Stimulated activated naive CD8-positive, alpha-beta T cell treated with anti-CD3 and anti-CD28 coated beads, Interleukin-15, Interleukin-2, amounts not matched to agents 100 ng/mL and 50 ng/mL, for 24 hours (primary cell): ENCODE data around the gene LMF2.

Source experiments
- H3K27ac Mint-ChIP-seq: one replicate; pipeline ENCODE4 v1.8.0; 2021; ENCODE audit warnings: mild to moderate bottlenecking, mixed read lengths
- H3K27me3 Mint-ChIP-seq: one replicate; pipeline ENCODE4 v1.8.0; 2021; ENCODE audit warnings: mixed read lengths
- H3K36me3 Mint-ChIP-seq: one replicate; pipeline ENCODE4 v1.8.0; 2021; ENCODE audit warnings: low read depth, mixed read lengths
- H3K4me1 Mint-ChIP-seq: one replicate; pipeline ENCODE4 v1.8.0; 2021; ENCODE audit warnings: low read depth, mixed read lengths
- H3K4me3 Mint-ChIP-seq: one replicate; pipeline ENCODE4 v1.8.0; 2021; ENCODE audit warnings: mild to moderate bottlenecking, mixed read lengths
- H3K9me3 Mint-ChIP-seq: one replicate; pipeline ENCODE4 v1.8.0; 2021; ENCODE audit warnings: mixed read lengths

Gene LMF2

DNA sequence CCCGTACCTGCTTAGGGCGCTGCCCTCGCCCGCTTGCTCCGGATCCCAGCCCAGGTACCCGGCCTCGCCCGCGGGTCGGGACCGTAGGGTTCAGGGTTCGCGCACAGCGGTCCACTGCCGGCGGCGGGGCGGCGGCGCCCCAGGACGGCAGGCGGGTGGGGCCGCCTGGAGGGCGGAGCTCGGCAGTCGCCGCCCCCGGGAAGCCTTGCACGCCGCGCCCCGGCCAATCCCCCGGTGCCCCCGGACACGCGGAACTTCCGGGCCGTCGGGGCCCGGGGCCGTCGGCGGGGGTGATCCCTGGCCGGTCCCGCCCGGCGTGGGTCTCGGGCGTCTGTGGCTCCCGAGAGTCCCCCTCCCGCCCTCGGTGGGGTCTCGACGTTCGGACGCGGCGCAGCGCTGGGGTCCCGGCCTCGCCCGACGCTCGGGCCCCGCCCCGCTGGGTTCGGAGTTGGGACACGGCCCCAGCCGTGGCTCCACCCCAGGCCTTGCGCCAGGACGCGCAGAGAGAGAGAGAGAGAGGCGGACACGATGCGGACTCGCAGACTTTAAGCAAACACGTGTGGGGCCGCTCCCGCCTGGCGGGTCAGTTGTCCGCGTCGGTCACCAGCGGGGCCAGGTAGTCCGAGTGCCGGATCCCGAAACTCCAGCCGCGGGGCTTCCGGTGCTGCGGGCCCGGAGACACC is 22.5 kb upstream of the LMF2 start, which contains the start of gene TYMP:
TYMP (minus strand) TSS at position 116 of the 683 bp plus-strand sequence. CDS start 303 bp downstream, outside the sequence.
- no peaks in the 10 kb centered on the region for H3K27me3 Mint-ChIP-seq
- no peaks in the 10 kb centered on the region for H3K9me3 Mint-ChIP-seq
- peak within 1 kb of the TSS; percentile 92 for H3K4me3 Mint-ChIP-seq
- peaks cover 43% of the 10 kb centered on the region for H3K4me1 Mint-ChIP-seq
- H3K36me3 Mint-ChIP-seq, result peaks cover 15% of the 10 kb centered on the region
- peak within 1 kb of the TSS; percentile 96 for H3K27ac Mint-ChIP-seq

DNA sequence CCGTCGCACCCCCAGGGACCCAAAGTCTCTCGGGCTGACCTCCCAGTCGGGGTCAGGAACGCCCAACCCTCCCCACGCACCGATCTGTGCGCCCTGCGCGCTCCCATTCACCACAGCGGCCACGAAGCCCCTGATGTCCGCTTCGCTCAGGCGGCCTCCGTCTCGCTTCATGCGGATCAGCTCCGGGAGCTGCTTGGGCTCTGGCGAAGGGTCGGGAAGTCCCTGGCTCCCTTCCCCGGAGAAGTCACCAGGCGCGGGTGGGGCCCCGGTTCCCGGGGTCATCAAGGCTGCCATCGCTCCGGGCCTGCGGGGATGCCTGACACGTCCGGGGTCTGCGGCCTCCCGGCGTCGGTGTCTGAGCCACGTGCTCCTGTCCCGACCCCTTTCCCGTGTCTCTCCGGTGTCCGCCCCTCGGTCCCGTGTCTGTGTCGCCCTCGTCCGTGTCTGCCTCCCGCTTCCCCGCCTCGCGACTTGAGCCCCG is 22.0 kb upstream of the LMF2 start:
- peaks cover 45% of the 10 kb centered on the region for H3K4me1 Mint-ChIP-seq
- no peaks in the 10 kb centered on the region for H3K27me3 Mint-ChIP-seq
- H3K36me3 Mint-ChIP-seq, result peaks cover 20% of the 10 kb centered on the region
- no peaks in the 10 kb centered on the region for H3K9me3 Mint-ChIP-seq
- peak overlapping the region; percentile 84 for H3K4me3 Mint-ChIP-seq
- peak overlapping the region; percentile 58 for H3K27ac Mint-ChIP-seq

- no peaks in the 10 kb centered on the region for H3K27me3 Mint-ChIP-seq
- H3K36me3 Mint-ChIP-seq, result peaks cover 23% of the 10 kb centered on the region
- peak overlapping the region; percentile 84 for H3K4me3 Mint-ChIP-seq
- H3K4me1 Mint-ChIP-seq, result peaks cover 41% of the 10 kb centered on the region
- H3K9me3 Mint-ChIP-seq, result no peaks in the 10 kb centered on the region
- H3K27ac Mint-ChIP-seq, result peak overlapping the region; percentile 40
These were observed 21.3 kb upstream of the LMF2 start for GRCh38 chr22:50528682-50529415.

DNA sequence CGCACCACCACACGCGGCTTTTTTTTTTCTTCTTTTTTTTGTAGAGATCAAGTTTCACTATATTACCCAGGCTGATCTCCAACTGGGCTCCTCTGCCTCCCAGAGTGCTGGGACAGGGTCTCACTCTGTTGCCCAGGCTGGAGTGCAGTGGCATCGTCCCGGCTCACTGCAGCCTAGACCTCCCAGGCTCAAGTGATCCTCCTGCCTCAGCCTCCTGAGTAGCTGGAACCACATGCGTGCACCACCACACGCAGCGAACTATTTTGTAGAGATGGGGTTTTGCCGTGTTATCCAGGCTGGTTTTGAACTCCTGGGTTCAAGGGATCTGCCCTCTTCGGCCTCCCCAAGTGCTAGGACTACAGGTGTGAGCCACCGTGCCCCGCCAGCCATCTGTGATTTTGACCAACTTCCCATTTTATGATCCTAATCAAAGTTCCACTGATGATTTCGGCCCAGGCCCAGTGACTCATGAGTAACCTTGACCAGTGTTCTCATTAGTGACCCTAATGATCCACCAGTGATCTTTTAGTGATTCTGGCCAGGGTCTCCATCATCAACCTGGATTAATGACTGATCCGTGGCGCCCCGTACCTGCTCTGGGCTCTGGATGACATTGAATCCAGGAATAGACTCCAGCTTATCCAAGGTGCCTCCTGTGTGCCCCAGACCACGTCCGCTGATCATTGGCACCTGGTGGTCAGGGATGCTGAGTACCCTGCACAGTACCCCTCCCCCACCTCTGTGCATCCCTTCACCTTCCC is 20.6 kb upstream of the LMF2 start:
- H3K4me1 Mint-ChIP-seq, result peaks cover 33% of the 10 kb centered on the region
- peaks cover 23% of the 10 kb centered on the region for H3K36me3 Mint-ChIP-seq
- no peaks in the 10 kb centered on the region for H3K9me3 Mint-ChIP-seq
- H3K27me3 Mint-ChIP-seq, result no peaks in the 10 kb centered on the region
- peak overlapping the region; percentile 84 for H3K4me3 Mint-ChIP-seq
- H3K27ac Mint-ChIP-seq, result peak overlapping the region; percentile 87

- H3K4me1 Mint-ChIP-seq, result peaks cover 26% of the 10 kb centered on the region
- H3K27me3 Mint-ChIP-seq, result no peaks in the 10 kb centered on the region
- H3K4me3 Mint-ChIP-seq, result peak overlapping the region; percentile 84
- H3K9me3 Mint-ChIP-seq, result no peaks in the 10 kb centered on the region
- peaks cover 23% of the 10 kb centered on the region for H3K36me3 Mint-ChIP-seq
- peak overlapping the region; percentile 87 for H3K27ac Mint-ChIP-seq
These were observed 19.6 kb upstream of the LMF2 start for GRCh38 chr22:50526834-50527801.

DNA sequence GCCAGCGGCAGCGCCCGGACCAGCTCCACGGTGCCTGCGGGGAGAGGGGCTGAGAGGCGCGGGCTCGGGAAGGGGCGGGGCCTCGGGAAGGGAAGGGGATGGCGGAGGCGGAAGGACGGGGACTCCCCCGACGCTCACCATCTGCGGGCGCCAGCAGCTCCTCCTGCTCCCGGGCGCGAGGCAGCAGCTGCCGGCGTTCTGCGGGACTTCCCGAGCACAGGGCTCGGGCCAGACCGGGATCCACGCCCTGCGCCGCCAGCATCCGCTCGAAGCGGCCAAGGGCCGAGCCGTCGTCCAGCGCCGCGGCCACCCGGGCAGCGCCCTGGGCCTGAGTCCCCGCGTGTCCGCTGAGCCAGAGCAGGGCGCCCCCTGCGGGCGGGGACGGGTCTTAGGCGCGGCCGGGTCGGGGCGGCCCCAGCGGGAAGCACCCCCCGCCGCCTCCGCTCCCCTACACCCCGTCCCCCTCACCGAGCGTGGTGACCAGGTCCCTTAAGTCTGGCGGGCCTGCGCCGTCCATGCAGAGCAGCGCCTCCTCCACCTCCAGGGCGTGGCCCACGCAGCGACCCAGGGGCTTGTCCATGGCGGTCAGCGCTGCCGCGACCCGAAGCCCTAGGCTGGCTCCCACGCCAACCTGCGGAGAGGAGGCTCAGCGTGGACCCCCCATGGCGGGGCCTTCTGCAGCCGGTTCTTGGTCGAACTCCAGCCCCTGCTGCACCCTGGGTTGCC is 18.8 kb upstream of the LMF2 start:
- Mint-ChIP-seq H3K36me3 (peaks cover 23% of the 10 kb centered on the region), H3K4me3 (peak overlapping the region; percentile 84), H3K4me1 (peaks cover 26% of the 10 kb centered on the region), H3K27me3 (no peaks in the 10 kb centered on the region), H3K9me3 (no peaks in the 10 kb centered on the region), H3K27ac (peak overlapping the region; percentile 87)

GRCh38 chr22:50525858-50526107 is 18.3 kb upstream of the LMF2 start:
- H3K27ac Mint-ChIP-seq, result peak overlapping the region; percentile 49

GRCh38 chr22:50525104-50525857 is 17.8 kb upstream of the LMF2 start, which contains the start of gene SCO2:
Gene SCO2 (minus strand): TSS chr22:50525598. CDS start chr22:50524411, 1,187 bp downstream.
- H3K4me3 Mint-ChIP-seq, result peak within 1 kb of the TSS; percentile 93
- H3K4me1 Mint-ChIP-seq, result peaks cover 26% of the 10 kb centered on the region
- H3K27ac Mint-ChIP-seq, result peak within 1 kb of the TSS; percentile 89

More at GRCh38 chr22:50525858-50526107, 18.3 kb upstream of the LMF2 start:
- Mint-ChIP-seq H3K4me3 (peak overlapping the region; percentile 93), H3K36me3 (peaks cover 23% of the 10 kb centered on the region), H3K9me3 (no peaks in the 10 kb centered on the region), H3K4me1 (peaks cover 26% of the 10 kb centered on the region), H3K27me3 (no peaks in the 10 kb centered on the region)

GRCh38 chr22:50524676-50525103 is 17.2 kb upstream of the LMF2 start:
- H3K4me1 Mint-ChIP-seq, result peaks cover 26% of the 10 kb centered on the region
- peaks cover 28% of the 10 kb centered on the region for H3K36me3 Mint-ChIP-seq
- H3K27ac Mint-ChIP-seq, result peak overlapping the region; percentile 89
- no peaks in the 10 kb centered on the region for H3K9me3 Mint-ChIP-seq
- peak overlapping the region; percentile 93 for H3K4me3 Mint-ChIP-seq
- no peaks in the 10 kb centered on the region for H3K27me3 Mint-ChIP-seq

More at GRCh38 chr22:50525104-50525857, 17.8 kb upstream of the LMF2 start, which contains the start of gene SCO2:
- Mint-ChIP-seq H3K9me3 (no peaks in the 10 kb centered on the region), H3K27me3 (no peaks in the 10 kb centered on the region), H3K36me3 (peaks cover 23% of the 10 kb centered on the region)

- Mint-ChIP-seq H3K27ac (peak overlapping the region; percentile 89), H3K4me3 (peak overlapping the region; percentile 93), H3K36me3 (peaks cover 32% of the 10 kb centered on the region), H3K27me3 (no peaks in the 10 kb centered on the region), H3K4me1 (peaks cover 26% of the 10 kb centered on the region), H3K9me3 (no peaks in the 10 kb centered on the region)
These were observed 16.5 kb upstream of the LMF2 start for GRCh38 chr22:50523806-50524675.

- peaks cover 35% of the 10 kb centered on the region for H3K36me3 Mint-ChIP-seq
- peaks cover 23% of the 10 kb centered on the region for H3K4me1 Mint-ChIP-seq
These were observed 15.9 kb upstream of the LMF2 start for GRCh38 chr22:50523458-50523805.

DNA sequence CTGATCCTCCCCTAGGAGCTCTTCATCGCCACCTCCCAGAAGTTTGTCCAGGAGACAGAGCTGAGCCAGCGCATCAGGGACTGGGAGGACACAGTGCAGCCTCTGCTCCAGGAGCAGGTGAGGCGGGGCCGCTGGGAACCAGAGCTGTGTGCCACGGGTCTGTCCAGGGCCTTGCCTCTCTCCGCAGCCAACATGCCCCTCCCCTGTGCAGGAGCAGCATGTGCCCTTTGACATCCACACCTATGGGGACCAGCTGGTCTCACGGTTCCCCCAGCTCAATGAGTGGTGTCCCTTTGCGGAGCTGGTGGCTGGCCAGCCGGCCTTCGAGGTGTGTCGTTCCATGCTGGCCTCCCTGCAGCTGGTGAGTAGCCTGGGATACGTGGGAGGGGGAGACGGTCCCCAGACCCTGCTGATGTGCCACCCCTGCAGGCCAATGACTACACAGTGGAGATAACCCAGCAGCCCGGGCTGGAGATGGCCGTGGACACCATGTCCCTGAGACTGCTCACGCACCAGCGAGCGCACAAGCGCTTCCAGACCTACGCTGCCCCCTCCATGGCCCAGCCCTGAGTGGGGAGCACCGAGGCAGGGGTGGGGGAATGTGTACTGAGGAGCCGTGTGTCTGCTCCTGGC is 15.4 kb upstream of the LMF2 start:
- Mint-ChIP-seq H3K27ac (peak overlapping the region; percentile 11), H3K4me1 (peaks cover 18% of the 10 kb centered on the region), H3K36me3 (peaks cover 33% of the 10 kb centered on the region), H3K27me3 (no peaks in the 10 kb centered on the region), H3K4me3 (peak overlapping the region; percentile 41), H3K9me3 (no peaks in the 10 kb centered on the region)

More at GRCh38 chr22:50523458-50523805, 15.9 kb upstream of the LMF2 start:
- peak overlapping the region; percentile 11 for H3K27ac Mint-ChIP-seq
- H3K27me3 Mint-ChIP-seq, result no peaks in the 10 kb centered on the region
- no peaks in the 10 kb centered on the region for H3K9me3 Mint-ChIP-seq
- H3K4me3 Mint-ChIP-seq, result peak overlapping the region; percentile 41
